ENCODE results near the gene HIPK2. TPM values are rescaled to one million over a fixed set of nuclear protein-coding genes. Genes with fewer than 3 reads are reported as not detected.

HIPK2 gene
- total RNA-seq, 3 donors from 2014 or later (not counting 1 experiment from before 2014, with no cell fraction given) = 127 to 145 (median 144) TPM

DNA sequence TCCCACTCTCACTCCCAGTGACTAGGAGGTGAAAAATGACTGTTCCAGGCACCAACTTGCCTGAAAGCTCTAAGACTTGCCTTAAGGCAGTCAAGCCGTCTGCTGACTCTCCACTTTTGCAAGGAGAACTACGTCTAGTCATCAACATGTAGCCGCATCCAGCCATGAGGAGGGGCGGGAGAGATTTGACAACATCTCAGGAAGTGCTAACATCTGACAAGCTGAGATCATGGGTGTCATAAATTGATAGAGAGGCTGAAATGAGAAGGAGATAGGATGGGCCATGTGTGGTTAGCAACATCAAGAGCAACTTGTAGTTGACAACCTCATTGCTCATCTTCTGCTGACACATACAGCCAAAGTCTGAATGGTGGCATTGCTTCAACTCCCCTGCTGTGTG, 42.3 kb upstream of the HIPK2 start:
- peak; percentile 24 to 63 for DNase-seq

GRCh38 chr7:139817249-139817648, 39.5 kb upstream of the HIPK2 start:
- H3K27ac ChIP-seq (ENCODE audit: low read length) = no peak overlapping the region
- H3K4me3 ChIP-seq (ENCODE audit: low read length) = no peak overlapping the region
- Mint-ChIP-seq H3K27ac (no peak overlapping the region), H3K4me3 (no peak overlapping the region), H3K27me3 (ENCODE audit: low read depth in 2 of 2) (no peaks in the 10 kb centered on the region), H3K4me1 (peaks cover 12 to 13% of the 10 kb centered on the region in 2 donors), H3K9me3 (no peaks in the 10 kb centered on the region), H3K36me3 (no peaks in the 10 kb centered on the region)
- no peaks in the 10 kb centered on the region for H3K27me3 ChIP-seq (ENCODE audit: control insufficient read depth, insufficient read depth, low read length)
- H3K36me3 ChIP-seq (ENCODE audit: control insufficient read depth, insufficient read depth, low read length) = no peaks in the 10 kb centered on the region
- DNase-seq (no peak), ATAC-seq (no peak)
- intact Hi-C loops (cut with micrococcal nuclease) = no loop called here
- H3K4me1 ChIP-seq (ENCODE audit: control insufficient read depth, insufficient read depth, low read length) = peaks cover 38% of the 10 kb centered on the region
- H3K9me3 ChIP-seq (ENCODE audit: control insufficient read depth, insufficient read depth, low read length) = no peaks in the 10 kb centered on the region
- 95% methylated on average over 10 of the region's 10 CpGs for WGBS (ENCODE audit: insufficient coverage)
- TF ChIP-seq CTCF (IDR thresholded peaks at IDR 0.05) = no peak

More for the DNA sequence above, 42.3 kb upstream of the HIPK2 start:
- H3K4me1 Mint-ChIP-seq = no peaks in the 10 kb centered on the region
- peaks cover 23% of the 10 kb centered on the region for H3K4me1 ChIP-seq (ENCODE audit: control insufficient read depth, insufficient read depth, low read length)
- ATAC-seq = peak; percentile 88 to 96 (median 94)
- no peaks in the 10 kb centered on the region for H3K9me3 ChIP-seq (ENCODE audit: control insufficient read depth, insufficient read depth, low read length)
- no peak for TF ChIP-seq CTCF (IDR thresholded peaks at IDR 0.05)
- H3K4me3 Mint-ChIP-seq = no peak overlapping the region
- intact Hi-C loops (cut with micrococcal nuclease) = loop anchor here (1.0 to 5.0 kb wide), 8 partner anchors 10 to 173 kb away; partner anchors contain the start of gene HIPK2
- no peaks in the 10 kb centered on the region for H3K36me3 Mint-ChIP-seq
- no peaks in the 10 kb centered on the region for H3K9me3 Mint-ChIP-seq
- H3K4me3 ChIP-seq (ENCODE audit: low read length) = no peak overlapping the region
- H3K27me3 Mint-ChIP-seq (ENCODE audit: low read depth in 2 of 2) = no peaks in the 10 kb centered on the region
- no peaks in the 10 kb centered on the region for H3K36me3 ChIP-seq (ENCODE audit: control insufficient read depth, insufficient read depth, low read length)
- H3K27ac ChIP-seq (ENCODE audit: low read length) = peak overlapping the region; percentile 59
- no peaks in the 10 kb centered on the region for H3K27me3 ChIP-seq (ENCODE audit: control insufficient read depth, insufficient read depth, low read length)
- WGBS (ENCODE audit: insufficient coverage) = 65% methylated on average over 4 of the region's 4 CpGs
- no peak overlapping the region for H3K27ac Mint-ChIP-seq

GRCh38 chr7:139813689-139814088, 35.9 kb upstream of the HIPK2 start:
- Histone ChIP-seq H3K36me3 (ENCODE audit: control insufficient read depth, insufficient read depth, low read length) (no peaks in the 10 kb centered on the region), H3K27me3 (ENCODE audit: control insufficient read depth, insufficient read depth, low read length) (no peaks in the 10 kb centered on the region), H3K4me3 (ENCODE audit: low read length) (no peak overlapping the region), H3K4me1 (ENCODE audit: control insufficient read depth, insufficient read depth, low read length) (peaks cover 16% of the 10 kb centered on the region), H3K9me3 (ENCODE audit: control insufficient read depth, insufficient read depth, low read length) (no peaks in the 10 kb centered on the region), H3K27ac (ENCODE audit: low read length) (no peak overlapping the region)
- DNase-seq (no peak), ATAC-seq (peak in 2 of 3 donors; percentile 16 to 50)
- H3K36me3 Mint-ChIP-seq = no peaks in the 10 kb centered on the region
- no peaks in the 10 kb centered on the region for H3K9me3 Mint-ChIP-seq
- 47% methylated on average over 2 of the region's 2 CpGs for WGBS (ENCODE audit: insufficient coverage)
- TF ChIP-seq CTCF (IDR thresholded peaks at IDR 0.05) = no peak
- H3K27me3 Mint-ChIP-seq (ENCODE audit: low read depth in 2 of 2) = no peaks in the 10 kb centered on the region
- H3K4me3 Mint-ChIP-seq = peak overlapping the region; percentile 19
- intact Hi-C loops (cut with micrococcal nuclease) = no loop called here
- H3K27ac Mint-ChIP-seq = peak overlapping the region; percentile 27 to 71
- H3K4me1 Mint-ChIP-seq = peaks cover 33 to 34% of the 10 kb centered on the region in 2 donors

DNA sequence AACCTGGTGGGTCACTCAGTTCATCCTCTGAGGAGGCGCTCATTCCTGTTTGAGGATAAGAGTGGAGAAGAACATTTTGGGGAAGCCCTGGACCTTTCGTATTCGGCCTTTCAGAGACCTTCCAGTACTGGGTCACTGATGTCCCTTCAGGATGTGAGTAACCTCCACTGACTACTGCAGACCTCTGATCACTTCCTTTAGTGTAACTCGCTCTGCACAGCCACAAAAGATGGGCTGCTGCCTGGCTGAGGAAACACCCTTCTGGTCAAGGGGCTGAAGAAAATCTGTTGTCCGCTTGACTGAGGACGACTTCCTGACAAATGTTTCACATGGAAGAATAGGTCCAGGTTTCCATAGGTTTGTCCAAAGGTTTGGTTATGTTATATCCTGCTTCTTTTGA, 35.4 kb upstream of the HIPK2 start:
- no peak for TF ChIP-seq CTCF (IDR thresholded peaks at IDR 0.05)
- Mint-ChIP-seq H3K4me1 (peaks cover 33 to 34% of the 10 kb centered on the region in 2 donors), H3K36me3 (no peaks in the 10 kb centered on the region), H3K27me3 (ENCODE audit: low read depth in 2 of 2) (no peaks in the 10 kb centered on the region), H3K4me3 (no peak overlapping the region), H3K9me3 (no peaks in the 10 kb centered on the region), H3K27ac (peak overlapping the region; percentile 27 to 71)
- DNase-seq = no peak
- Histone ChIP-seq H3K27ac (ENCODE audit: low read length) (no peak overlapping the region), H3K27me3 (ENCODE audit: control insufficient read depth, insufficient read depth, low read length) (no peaks in the 10 kb centered on the region), H3K9me3 (ENCODE audit: control insufficient read depth, insufficient read depth, low read length) (no peaks in the 10 kb centered on the region), H3K4me3 (ENCODE audit: low read length) (no peak overlapping the region), H3K36me3 (ENCODE audit: control insufficient read depth, insufficient read depth, low read length) (no peaks in the 10 kb centered on the region), H3K4me1 (ENCODE audit: control insufficient read depth, insufficient read depth, low read length) (peaks cover 16% of the 10 kb centered on the region)
- 71% methylated on average over 6 of the region's 6 CpGs for WGBS (ENCODE audit: insufficient coverage)
- peak in 1 of 3 donors; percentile 34 for ATAC-seq
- intact Hi-C loops (cut with micrococcal nuclease) = no loop called here

Measured in natural killer cell (primary cell).